Measurements from ENCODE around the gene BSG.

- no peak for TF ChIP-seq CTCF (IDR thresholded peaks at IDR 0.05)
- TF ChIP-seq POLR2A (IDR thresholded peaks at IDR 0.05) = no peak
These were observed 11.5 kb downstream of the BSG start for GRCh38 chr19:583968-584239.
